Trophoblast cell (in vitro differentiated cells and primary cell): Measurements from ENCODE around the gene RAD51.
A peak's percentile ranks its signal among the peaks of the same experiment; 100 is the strongest.

Experiments
- DNase-seq, 2 donors: peaks; one replicate each; pipeline ENCODE4 v3.0.0-alpha.2; 2016
- H2AFZ ChIP-seq: 2 replicates; pipeline ENCODE4 v1.6.1; 2013; ENCODE audit warnings: low read length, moderate library complexity, mild to moderate bottlenecking; ENCODE audit not compliant: insufficient read depth, poor library complexity
- H2AK5ac ChIP-seq: 2 replicates; pipeline ENCODE4 v1.6.1; 2013; ENCODE audit warnings: mild to moderate bottlenecking, low read length
- H2BK120ac ChIP-seq: 2 replicates; pipeline ENCODE4 v1.6.1; 2013; ENCODE audit warnings: low read length, mild to moderate bottlenecking, moderate library complexity; ENCODE audit not compliant: insufficient read depth, poor library complexity
- H2BK12ac ChIP-seq: 2 replicates; pipeline ENCODE4 v1.6.1; 2013; ENCODE audit warnings: mild to moderate bottlenecking, low read length, moderate library complexity
- H2BK5ac ChIP-seq: 2 replicates; pipeline ENCODE4 v1.6.1; 2013; ENCODE audit warnings: low read length, low read depth, moderate library complexity, mild to moderate bottlenecking; ENCODE audit not compliant: poor library complexity
- H3K14ac ChIP-seq: 2 replicates; pipeline ENCODE4 v1.6.1; 2013; ENCODE audit warnings: mild to moderate bottlenecking, low read length
- H3K18ac ChIP-seq: 2 replicates; pipeline ENCODE4 v1.6.1; 2013; ENCODE audit warnings: mild to moderate bottlenecking, low read length
- H3K23ac ChIP-seq: 2 replicates; pipeline ENCODE4 v1.6.1; 2013; ENCODE audit warnings: low read length
- H3K27ac ChIP-seq: 2 replicates; pipeline ENCODE4 v1.5.1; 2013; ENCODE audit warnings: low read depth, mild to moderate bottlenecking, inconsistent platforms, low read length, moderate library complexity
- H3K27me3 ChIP-seq: 2 replicates; pipeline ENCODE4 v1.6.1; 2013; ENCODE audit warnings: inconsistent platforms, mild to moderate bottlenecking, low read length, moderate library complexity; ENCODE audit not compliant: insufficient read depth
- H3K36me3 ChIP-seq, 2 experiments: 1 replicate in 1 of 2; 2 replicates in 1 of 2; pipeline ENCODE4 v1.6.1; 2013; ENCODE audit warnings: low read length in 2 of 2, mild to moderate bottlenecking in 2 of 2, moderate library complexity in 1 of 2; ENCODE audit not compliant: insufficient read depth in 2 of 2, control insufficient read depth in 1 of 2
- H3K4ac ChIP-seq: 2 replicates; pipeline ENCODE4 v1.6.1; 2013; ENCODE audit warnings: low read depth, mild to moderate bottlenecking, low read length, moderate library complexity
- H3K4me1 ChIP-seq, 2 experiments: 1 replicate in 1 of 2; 2 replicates in 1 of 2; pipeline ENCODE4 v1.6.1; 2013; ENCODE audit warnings: low read length in 2 of 2, mild to moderate bottlenecking in 2 of 2, moderate library complexity in 1 of 2; ENCODE audit not compliant: insufficient read depth in 2 of 2, control insufficient read depth in 1 of 2
- H3K4me2 ChIP-seq: 2 replicates; pipeline ENCODE4 v1.6.1; 2013; ENCODE audit warnings: inconsistent platforms, mild to moderate bottlenecking, low read length, moderate library complexity
- H3K4me3 ChIP-seq: 2 replicates; pipeline ENCODE4 v1.5.1; 2013; ENCODE audit warnings: mild to moderate bottlenecking, low read depth, low read length, inconsistent platforms
- H3K79me1 ChIP-seq: one replicate; pipeline ENCODE4 v1.6.1; 2013; ENCODE audit warnings: low read length
- H3K79me2 ChIP-seq: 2 replicates; pipeline ENCODE4 v1.6.1; 2013; ENCODE audit warnings: low read length, mild to moderate bottlenecking; ENCODE audit not compliant: control insufficient read depth, insufficient read depth, poor library complexity
- H3K9ac ChIP-seq: 2 replicates; pipeline ENCODE4 v1.6.1; 2013; ENCODE audit warnings: mild to moderate bottlenecking, low read length
- H3K9me3 ChIP-seq: 2 replicates; pipeline ENCODE4 v1.6.1; 2013; ENCODE audit warnings: low read depth, mild to moderate bottlenecking, control low read depth, inconsistent platforms, low read length; ENCODE audit not compliant: insufficient read depth
- H4K12ac ChIP-seq: 2 replicates; pipeline ENCODE4 v1.6.1; 2013; ENCODE audit warnings: low read depth, mild to moderate bottlenecking, low read length, moderate library complexity
- H4K8ac ChIP-seq: 2 replicates; pipeline ENCODE4 v1.6.1; 2013; ENCODE audit warnings: low read depth, mild to moderate bottlenecking, low read length, moderate library complexity
- H4K91ac ChIP-seq: one replicate; pipeline ENCODE4 v1.6.1; 2013; ENCODE audit warnings: low read depth, mild to moderate bottlenecking, low read length, moderate library complexity
- WGBS: extraction: QIAGEN DNeasy Blood & Tissue Kit; methylation state at CpG from one replicate; pipeline ENCODE4 v1.1.7; 2013; ENCODE audit warnings: missing lambda C conversion rate; ENCODE audit not compliant: insufficient read length, insufficient coverage; ENCODE audit errors: extremely low coverage; 5-methylcytosine and 5-hydroxymethylcytosine counted together

The RAD51 gene

DNA sequence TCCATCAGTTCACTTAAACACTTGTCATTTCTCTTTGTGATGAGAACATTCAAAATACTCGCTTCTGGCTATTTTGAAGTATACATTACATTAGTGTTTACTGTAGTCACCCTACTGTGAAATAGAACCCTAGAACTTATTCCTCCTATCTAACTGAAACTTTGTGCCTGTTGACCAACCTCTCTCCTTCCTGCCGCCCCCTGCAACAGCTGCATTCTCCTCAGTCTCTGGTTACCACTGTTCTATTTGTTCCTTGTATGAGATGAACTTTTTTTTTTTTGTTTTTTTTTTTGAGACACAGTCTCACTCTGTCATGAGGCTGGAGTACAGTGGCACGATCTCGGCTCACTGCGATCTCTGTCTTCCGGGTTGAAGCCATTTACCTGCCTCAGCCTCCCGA, 2.9 kb downstream of the RAD51 start:
- H3K27ac ChIP-seq, result no peak overlapping the region
- peaks cover 5 to 8% of the 10 kb centered on the region in 2 experiments for H3K4me1 ChIP-seq
- DNase-seq, result no peak
- H3K4me3 ChIP-seq, result no peak overlapping the region
- H3K14ac ChIP-seq, result no peak overlapping the region
- no peak overlapping the region for H3K18ac ChIP-seq
- no CpG with 5 or more reads among the region's 7 CpGs for WGBS
- no peak overlapping the region for H4K8ac ChIP-seq
- no peak overlapping the region for H3K4ac ChIP-seq
- H2AK5ac ChIP-seq, result no peak overlapping the region
- no peaks in the 10 kb centered on the region for H3K27me3 ChIP-seq
- no peak overlapping the region for H2BK5ac ChIP-seq
- no peaks in the 10 kb centered on the region for H3K9me3 ChIP-seq
- H4K12ac ChIP-seq, result no peak overlapping the region
- H3K9ac ChIP-seq, result no peak overlapping the region
- peaks cover 12% of the 10 kb centered on the region for H3K79me1 ChIP-seq
- H3K4me2 ChIP-seq, result no peak overlapping the region
- H3K79me2 ChIP-seq, result peaks cover 18% of the 10 kb centered on the region
- H2BK12ac ChIP-seq, result no peak overlapping the region
- H2BK120ac ChIP-seq, result no peak overlapping the region
- no peak overlapping the region for H4K91ac ChIP-seq
- no peak overlapping the region for H2AFZ ChIP-seq
- peaks cover 12 to 13% of the 10 kb centered on the region in 2 experiments for H3K36me3 ChIP-seq
- H3K23ac ChIP-seq, result no peak overlapping the region

DNA sequence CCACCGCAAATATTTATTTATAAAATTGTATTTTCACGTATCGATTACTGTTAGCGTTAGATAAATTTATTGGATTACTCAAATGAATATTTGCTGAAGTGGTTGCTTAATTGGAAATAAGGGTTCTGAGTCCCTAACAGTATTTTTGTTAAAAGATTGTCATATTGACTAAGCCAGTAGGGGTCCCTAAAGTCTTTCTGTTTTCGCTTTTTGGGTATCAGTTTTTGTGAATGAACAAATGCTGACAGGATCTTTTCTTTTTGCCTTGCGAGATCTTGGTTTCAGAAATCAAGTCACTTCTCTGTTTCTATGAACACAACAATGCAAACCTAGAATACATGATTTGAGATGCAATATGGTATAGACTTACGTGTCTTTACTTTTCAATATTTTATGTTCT, 7.1 kb downstream of the RAD51 start:
- Histone ChIP-seq H3K4ac (no peak overlapping the region), H4K8ac (no peak overlapping the region), H3K18ac (no peak overlapping the region), H3K79me1 (no peaks in the 10 kb centered on the region), H3K23ac (no peak overlapping the region), H3K14ac (no peak overlapping the region), H3K4me2 (no peak overlapping the region), H3K36me3 (peaks cover 26 to 29% of the 10 kb centered on the region in 2 experiments), H3K9me3 (no peaks in the 10 kb centered on the region), H2AK5ac (no peak overlapping the region), H2AFZ (no peak overlapping the region), H4K12ac (no peak overlapping the region), H3K9ac (no peak overlapping the region), H2BK12ac (no peak overlapping the region), H3K79me2 (peaks cover 1% of the 10 kb centered on the region), H2BK120ac (no peak overlapping the region), H3K27ac (no peak overlapping the region), H3K4me1 (no peaks in the 10 kb centered on the region), H3K4me3 (no peak overlapping the region), H4K91ac (no peak overlapping the region), H2BK5ac (no peak overlapping the region), H3K27me3 (no peaks in the 10 kb centered on the region)
- no CpG with 5 or more reads among the region's 7 CpGs for WGBS
- DNase-seq, result no peak

DNA sequence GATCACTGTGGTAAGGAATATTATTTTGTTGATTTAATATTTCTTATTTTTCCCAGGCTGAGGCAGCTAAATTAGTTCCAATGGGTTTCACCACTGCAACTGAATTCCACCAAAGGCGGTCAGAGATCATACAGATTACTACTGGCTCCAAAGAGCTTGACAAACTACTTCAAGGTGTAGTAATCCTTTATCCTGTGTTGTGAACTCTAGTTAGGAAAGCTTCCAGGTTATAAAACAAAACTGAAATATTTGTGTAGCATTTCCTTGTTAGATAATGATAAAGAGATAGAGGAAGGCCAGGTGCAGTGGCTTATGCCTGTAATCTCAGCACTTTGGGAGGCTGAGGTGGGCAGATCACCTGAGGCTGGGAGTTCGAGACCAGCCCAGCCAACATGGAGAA, 11.1 kb downstream of the RAD51 start:
- no peak overlapping the region for H3K27ac ChIP-seq
- no peak overlapping the region for H2AK5ac ChIP-seq
- H3K14ac ChIP-seq, result no peak overlapping the region
- no peak overlapping the region for H3K23ac ChIP-seq
- H2BK5ac ChIP-seq, result no peak overlapping the region
- no peak overlapping the region for H2BK12ac ChIP-seq
- no peaks in the 10 kb centered on the region for H3K27me3 ChIP-seq
- H3K36me3 ChIP-seq, result peaks cover 34 to 37% of the 10 kb centered on the region in 2 experiments
- H4K12ac ChIP-seq, result no peak overlapping the region
- no peaks in the 10 kb centered on the region for H3K9me3 ChIP-seq
- H3K79me1 ChIP-seq, result no peaks in the 10 kb centered on the region
- no peaks in the 10 kb centered on the region for H3K4me1 ChIP-seq
- no peak overlapping the region for H2BK120ac ChIP-seq
- no CpG with 5 or more reads among the region's 2 CpGs for WGBS
- H3K4me3 ChIP-seq, result no peak overlapping the region
- no peak overlapping the region for H3K4ac ChIP-seq
- H3K4me2 ChIP-seq, result no peak overlapping the region
- no peak overlapping the region for H4K91ac ChIP-seq
- DNase-seq, result peak; percentile 24 to 75
- H3K18ac ChIP-seq, result no peak overlapping the region
- no peaks in the 10 kb centered on the region for H3K79me2 ChIP-seq
- no peak overlapping the region for H2AFZ ChIP-seq
- H3K9ac ChIP-seq, result no peak overlapping the region
- H4K8ac ChIP-seq, result no peak overlapping the region

DNA sequence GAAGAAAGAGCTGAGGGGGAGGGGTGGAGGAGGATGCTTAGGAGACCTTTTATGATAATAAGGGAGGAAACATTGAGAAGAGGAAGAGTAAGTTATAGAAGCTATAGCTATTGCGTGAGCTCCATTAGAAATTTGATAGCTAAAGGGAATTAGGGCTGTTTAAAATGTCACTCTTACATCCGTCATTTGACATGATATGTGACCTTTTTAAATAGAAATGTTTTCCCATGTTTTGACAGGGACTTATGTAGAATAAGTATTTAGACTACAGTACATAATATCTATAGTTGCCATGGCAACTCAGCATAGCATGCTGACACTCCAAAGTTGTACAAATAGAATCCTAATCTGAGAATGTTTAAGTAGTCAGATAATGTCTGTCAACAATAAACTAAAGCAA, 19.2 kb downstream of the RAD51 start:
- no CpG with 5 or more reads among the region's 2 CpGs for WGBS

More for the DNA sequence above, 19.2 kb downstream of the RAD51 start:
- H3K18ac ChIP-seq, result no peak overlapping the region
- no peak overlapping the region for H2BK12ac ChIP-seq
- no peak overlapping the region for H3K4ac ChIP-seq
- no peaks in the 10 kb centered on the region for H3K79me2 ChIP-seq
- no peak overlapping the region for H2AK5ac ChIP-seq
- no peak overlapping the region for H2BK5ac ChIP-seq
- H3K14ac ChIP-seq, result no peak overlapping the region
- H3K9ac ChIP-seq, result no peak overlapping the region
- H4K8ac ChIP-seq, result no peak overlapping the region
- no peak overlapping the region for H4K91ac ChIP-seq
- no peak overlapping the region for H3K27ac ChIP-seq
- no peak overlapping the region for H4K12ac ChIP-seq
- H3K4me1 ChIP-seq, result no peaks in the 10 kb centered on the region
- H3K27me3 ChIP-seq, result no peaks in the 10 kb centered on the region
- H3K79me1 ChIP-seq, result no peaks in the 10 kb centered on the region
- peaks cover 16 to 19% of the 10 kb centered on the region in 2 experiments for H3K36me3 ChIP-seq
- H3K4me2 ChIP-seq, result no peak overlapping the region
- H3K4me3 ChIP-seq, result no peak overlapping the region
- H2BK120ac ChIP-seq, result no peak overlapping the region
- DNase-seq, result no peak
- no peak overlapping the region for H2AFZ ChIP-seq
- no peak overlapping the region for H3K23ac ChIP-seq
- H3K9me3 ChIP-seq, result no peaks in the 10 kb centered on the region
